ENCODE data around the gene GYS1. TPM values are rescaled to one million over a fixed set of nuclear protein-coding genes. Genes with fewer than 3 reads are reported as not detected.

Gene GYS1
- total RNA-seq, 4 donors from 2014 or later = 110 to 221 (median 126) TPM

DNA sequence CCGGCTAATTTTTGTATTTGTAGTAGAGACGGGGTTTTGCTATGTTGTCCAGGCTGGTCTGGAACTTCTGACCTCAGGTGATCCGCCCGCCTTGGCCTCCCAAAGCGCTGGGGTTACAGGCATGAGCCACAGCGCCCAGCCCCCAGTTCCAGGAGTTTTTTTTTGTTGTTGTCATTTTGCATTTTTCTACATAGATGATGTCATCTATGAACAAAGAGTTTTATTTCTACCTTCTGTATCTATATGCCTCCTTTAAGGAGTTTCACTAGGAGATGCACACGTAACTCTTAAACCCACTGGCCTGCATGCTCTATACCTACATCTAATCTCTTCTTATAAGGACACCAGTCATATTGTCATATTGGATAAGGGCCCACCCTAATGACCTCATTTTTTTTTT, 54.9 kb downstream of the GYS1 start:
- Histone ChIP-seq H3K36me3 (no peaks in the 10 kb centered on the region), H3K4me3 (no peak overlapping the region), H3K4me1 (peaks cover 0 to 2% of the 10 kb centered on the region in 2 donors), H3K27me3 (peaks cover 9 to 18% (median 9%) of the 10 kb centered on the region in 3 donors), H3K27ac (no peak overlapping the region), H3K9me3 (no peaks in the 10 kb centered on the region)
- ATAC-seq (no peak), DNase-seq (no peak)
- in situ Hi-C loops (cut with MboI; ENCODE audit: low sequenced_read_pairs in 4 of 4) = no loop called here
- intact Hi-C loops (cut with DNase I; ENCODE audit: low total_unique reads) = no loop called here
- TF ChIP-seq CTCF (IDR thresholded peaks at IDR 0.05 in 4 of 5, conservative IDR thresholded peaks at IDR 0.05 in 1 of 5) (no peak), POLR2A (IDR thresholded peaks at IDR 0.05) (no peak)

DNA sequence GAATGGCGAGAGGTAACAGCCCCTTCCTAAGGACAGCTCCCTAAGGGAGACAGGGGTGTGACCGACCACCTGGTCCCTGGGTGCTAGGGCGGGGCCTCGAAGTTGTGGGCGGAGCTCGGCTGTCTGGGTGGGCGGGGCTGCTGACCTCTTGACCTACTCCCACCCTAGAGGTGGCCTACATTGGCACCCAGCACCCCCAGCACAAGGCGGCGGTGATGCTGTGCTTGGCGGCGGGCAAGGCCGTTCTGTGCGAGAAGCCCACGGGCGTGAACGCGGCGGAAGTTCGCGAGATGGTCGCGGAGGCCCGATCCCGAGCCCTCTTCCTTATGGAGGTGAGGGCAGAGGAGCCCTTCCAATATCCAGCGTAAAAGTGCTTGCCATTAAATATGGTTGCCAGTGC, 57.2 kb downstream of the GYS1 start:
- DNase-seq (no peak), ATAC-seq (no peak)
- intact Hi-C loops (cut with DNase I; ENCODE audit: low total_unique reads) = no loop called here
- H3K4me3 ChIP-seq = no peak overlapping the region
- H3K4me1 ChIP-seq = peaks cover 0 to 3% of the 10 kb centered on the region in 2 donors
- TF ChIP-seq CTCF (IDR thresholded peaks at IDR 0.05 in 4 of 5, conservative IDR thresholded peaks at IDR 0.05 in 1 of 5) = no peak
- no peaks in the 10 kb centered on the region for H3K9me3 ChIP-seq
- H3K36me3 ChIP-seq = no peaks in the 10 kb centered on the region
- H3K27me3 ChIP-seq = peaks cover 21 to 24% (median 22%) of the 10 kb centered on the region in 3 donors
- in situ Hi-C loops (cut with MboI; ENCODE audit: low sequenced_read_pairs in 4 of 4) = no loop called here
- no peak overlapping the region for H3K27ac ChIP-seq

DNA sequence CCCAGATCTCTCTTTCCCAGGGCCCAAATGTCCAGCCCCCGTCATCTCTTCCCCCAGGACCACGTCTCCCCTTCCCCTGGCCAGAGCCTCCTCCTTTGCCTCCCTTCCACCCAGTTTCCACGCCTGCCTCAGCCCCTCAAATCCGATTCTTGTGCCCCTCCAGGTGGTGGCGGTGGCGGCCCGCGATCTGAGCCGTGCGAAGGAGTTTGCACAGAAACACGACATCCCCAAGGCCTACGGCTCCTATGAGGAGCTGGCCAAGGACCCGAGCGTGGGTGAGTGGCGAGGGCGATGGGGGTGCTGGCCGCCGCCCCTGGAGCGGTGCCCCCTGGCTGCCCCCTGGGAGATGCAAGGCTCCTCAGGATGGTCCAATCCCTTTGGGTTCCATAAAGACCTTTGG, 58.3 kb downstream of the GYS1 start:
- intact Hi-C loops (cut with DNase I; ENCODE audit: low total_unique reads) (no loop called here), in situ Hi-C loops (cut with MboI; ENCODE audit: low sequenced_read_pairs in 4 of 4) (no loop called here)
- Histone ChIP-seq H3K27me3 (peaks cover 21 to 24% (median 22%) of the 10 kb centered on the region in 3 donors), H3K36me3 (no peaks in the 10 kb centered on the region), H3K27ac (no peak overlapping the region), H3K4me1 (peaks cover 0 to 3% of the 10 kb centered on the region in 2 donors), H3K4me3 (no peak overlapping the region), H3K9me3 (no peaks in the 10 kb centered on the region)
- DNase-seq (no peak), ATAC-seq (no peak)
- TF ChIP-seq POLR2A (IDR thresholded peaks at IDR 0.05) = no peak
- no peak for TF ChIP-seq CTCF (IDR thresholded peaks at IDR 0.05 in 4 of 5, conservative IDR thresholded peaks at IDR 0.05 in 1 of 5)

DNA sequence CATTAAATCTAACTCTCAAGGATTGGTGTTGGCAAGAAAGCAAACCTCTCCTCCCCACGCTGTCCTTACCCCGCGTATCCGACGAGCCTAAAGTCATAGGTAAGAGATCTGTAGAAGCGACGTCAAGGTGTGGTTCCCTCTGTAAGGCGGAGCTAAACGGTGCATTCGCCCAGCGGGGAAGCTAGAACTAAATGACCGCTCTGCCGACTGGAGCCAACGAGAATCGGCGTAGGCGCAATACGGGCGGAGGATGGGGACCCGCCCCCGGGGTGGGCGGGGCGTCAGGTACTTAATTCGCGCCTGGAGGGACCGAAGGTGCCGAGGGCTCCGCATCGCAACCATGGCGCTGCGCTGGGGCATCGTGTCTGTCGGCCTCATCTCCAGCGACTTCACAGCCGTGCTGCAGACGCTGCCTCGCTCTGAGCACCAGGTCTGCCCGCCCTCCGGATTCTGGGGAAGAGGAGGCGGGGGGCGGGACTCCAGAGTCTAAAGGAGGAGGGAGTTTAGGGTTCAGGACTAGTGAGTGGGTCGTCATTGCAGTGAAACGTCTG, 59.7 kb downstream of the GYS1 start, which contains the start of gene DHDH:
Gene DHDH, plus strand, starts transcription at position 318 of the 551 bp plus-strand sequence. Its CDS starts 23 bp downstream, at position 341.
- Histone ChIP-seq H3K27me3 (peaks cover 21 to 24% (median 22%) of the 10 kb centered on the region in 3 donors), H3K36me3 (no peaks in the 10 kb centered on the region), H3K4me3 (peak within 1 kb of the TSS; percentile 36 to 55 (median 50)), H3K27ac (no peak within 1 kb of the TSS), H3K4me1 (peaks cover 0 to 3% of the 10 kb centered on the region in 2 donors), H3K9me3 (no peaks in the 10 kb centered on the region)
- intact Hi-C loops (cut with DNase I; ENCODE audit: low total_unique reads) (no loop called here), in situ Hi-C loops (cut with MboI; ENCODE audit: low sequenced_read_pairs in 4 of 4) (no loop called here)
- ATAC-seq (peak; percentile 48 to 61), DNase-seq (peak in 1 of 2 donors; percentile 43)
- TF ChIP-seq CTCF (IDR thresholded peaks at IDR 0.05 in 4 of 5, conservative IDR thresholded peaks at IDR 0.05 in 1 of 5) = no peak
- TF ChIP-seq POLR2A (IDR thresholded peaks at IDR 0.05) = no peak

All from gastrocnemius medialis (tissue), 4 donors.